ENCODE results near the gene CCNF.

The CCNF gene

DNA sequence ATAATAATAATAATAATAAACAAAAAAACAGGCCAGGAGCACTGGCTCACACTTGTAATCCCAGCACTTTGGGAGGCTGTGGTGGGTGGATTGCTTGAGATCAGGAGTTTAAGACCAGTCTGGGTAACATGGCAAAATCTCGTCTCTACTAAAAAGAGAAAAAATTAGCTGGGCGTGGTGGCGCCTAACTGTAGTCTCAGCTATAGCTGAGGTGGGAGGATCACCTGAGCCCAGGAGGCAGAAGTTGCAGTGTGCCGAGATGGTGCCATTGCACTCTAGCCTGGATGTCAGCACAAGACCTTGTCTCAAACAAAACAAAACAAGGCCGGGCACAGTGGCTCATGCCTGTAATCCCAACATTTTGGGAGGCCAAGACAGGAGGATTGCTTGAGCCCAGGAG is 65.8 kb downstream of the CCNF start:
- no peak overlapping the region for H3K27ac ChIP-seq
- peaks cover 0 to 22% (median 4%) of the 10 kb centered on the region in 3 donors for H3K36me3 ChIP-seq
- intact Hi-C loops (cut with DNase I; ENCODE audit: low total_unique reads), result no loop called here

GRCh38 chr16:2496223-2497115 is 67.2 kb downstream of the CCNF start:
- H3K27me3 ChIP-seq, result no peaks in the 10 kb centered on the region
- H3K4me1 ChIP-seq, result peaks cover 0 to 52% (median 15%) of the 10 kb centered on the region in 4 donors
- no peak for DNase-seq
- no peak for TF ChIP-seq CTCF (IDR thresholded peaks at IDR 0.05)
- no peak overlapping the region for H3K27ac ChIP-seq
- no peaks in the 10 kb centered on the region for H3K9me3 ChIP-seq
- peaks cover 0 to 22% (median 4%) of the 10 kb centered on the region in 3 donors for H3K36me3 ChIP-seq
- intact Hi-C loops (cut with DNase I; ENCODE audit: low total_unique reads), result no loop called here
- no peak overlapping the region for H3K4me3 ChIP-seq

More for the DNA sequence above, 65.8 kb downstream of the CCNF start:
- H3K9me3 ChIP-seq, result no peaks in the 10 kb centered on the region
- no peak for DNase-seq
- H3K4me1 ChIP-seq, result peaks cover 0 to 40% (median 11%) of the 10 kb centered on the region in 4 donors
- TF ChIP-seq CTCF (IDR thresholded peaks at IDR 0.05), result no peak
- H3K4me3 ChIP-seq, result no peak overlapping the region
- no peaks in the 10 kb centered on the region for H3K27me3 ChIP-seq

DNA sequence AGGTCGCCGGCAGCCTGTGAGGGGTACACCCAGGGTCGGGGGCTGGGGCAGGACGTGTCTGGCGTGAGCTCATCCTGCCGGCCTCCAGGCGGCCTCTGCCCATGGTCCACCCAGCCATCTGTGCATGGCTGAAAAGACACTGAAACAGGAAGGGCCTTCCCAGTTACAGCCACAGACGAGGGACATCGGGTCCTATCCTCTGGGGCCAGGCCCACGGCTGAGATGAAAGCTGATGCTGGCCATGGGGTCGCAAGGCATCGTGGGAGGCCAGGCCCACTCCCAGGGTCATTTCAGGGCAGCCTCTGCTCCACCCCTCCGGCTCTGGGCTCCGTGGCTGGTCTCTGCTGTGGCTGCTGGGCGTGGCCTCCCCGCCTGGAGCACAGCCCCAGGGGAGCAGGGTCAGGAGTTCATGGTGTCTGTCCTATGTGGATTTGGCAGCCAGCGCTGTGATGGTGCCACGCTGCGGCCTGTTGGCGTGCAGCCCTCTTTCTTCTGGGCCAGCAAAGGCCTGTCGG is 67.9 kb downstream of the CCNF start:
- Histone ChIP-seq H3K36me3 (peaks cover 0 to 22% (median 4%) of the 10 kb centered on the region in 3 donors), H3K27ac (no peak overlapping the region), H3K27me3 (no peaks in the 10 kb centered on the region), H3K9me3 (no peaks in the 10 kb centered on the region), H3K4me1 (peaks cover 0 to 59% (median 19%) of the 10 kb centered on the region in 4 donors), H3K4me3 (no peak overlapping the region)
- intact Hi-C loops (cut with DNase I; ENCODE audit: low total_unique reads), result no loop called here
- no peak for DNase-seq
- TF ChIP-seq CTCF (IDR thresholded peaks at IDR 0.05), result no peak

DNA sequence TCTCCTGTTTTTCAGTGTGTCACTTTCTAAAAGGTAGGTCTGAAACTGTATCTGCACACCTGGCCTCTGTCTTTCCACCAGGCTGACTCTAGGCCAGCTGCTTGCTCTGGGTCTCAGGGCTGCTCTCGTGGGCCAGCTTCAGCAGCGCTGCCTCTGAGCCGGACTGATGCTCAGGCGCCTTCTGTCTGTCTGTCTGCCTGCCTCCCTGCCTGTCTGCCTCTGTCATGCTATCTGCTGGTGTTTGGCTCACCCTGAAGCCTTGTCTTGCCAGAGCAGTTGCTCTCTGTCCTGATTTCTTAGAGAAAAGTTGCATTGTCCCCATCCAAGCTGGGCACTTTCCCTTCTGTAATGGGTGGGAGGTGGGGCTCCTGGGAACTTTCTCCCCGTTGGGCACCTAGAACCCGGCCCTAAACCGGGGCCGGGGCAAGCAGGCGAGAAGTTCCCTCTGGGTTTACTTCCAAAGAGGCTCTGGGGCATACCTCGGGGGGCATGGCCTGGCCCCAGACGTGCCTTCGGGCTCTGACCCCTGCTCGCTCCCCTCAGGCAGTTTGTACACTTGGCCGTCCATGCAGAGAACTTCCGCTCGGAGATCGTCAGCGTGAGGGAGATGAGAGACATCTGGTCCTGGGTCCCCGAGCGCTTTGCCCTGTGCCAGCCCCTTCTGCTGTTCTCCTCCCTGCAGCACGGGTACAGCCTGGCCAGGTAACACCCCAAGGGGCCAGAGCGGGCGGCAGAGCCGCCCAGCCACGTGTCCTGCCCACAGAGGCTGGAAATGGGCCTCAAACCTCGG is 68.6 kb downstream of the CCNF start:
- TF ChIP-seq CTCF (IDR thresholded peaks at IDR 0.05), result no peak
- H3K4me1 ChIP-seq, result peaks cover 0 to 59% (median 19%) of the 10 kb centered on the region in 4 donors
- no peak for DNase-seq
- no peak overlapping the region for H3K27ac ChIP-seq
- intact Hi-C loops (cut with DNase I; ENCODE audit: low total_unique reads), result no loop called here
- H3K4me3 ChIP-seq, result no peak overlapping the region
- H3K36me3 ChIP-seq, result peaks cover 0 to 22% (median 4%) of the 10 kb centered on the region in 3 donors
- H3K27me3 ChIP-seq, result no peaks in the 10 kb centered on the region
- H3K9me3 ChIP-seq, result no peaks in the 10 kb centered on the region

DNA sequence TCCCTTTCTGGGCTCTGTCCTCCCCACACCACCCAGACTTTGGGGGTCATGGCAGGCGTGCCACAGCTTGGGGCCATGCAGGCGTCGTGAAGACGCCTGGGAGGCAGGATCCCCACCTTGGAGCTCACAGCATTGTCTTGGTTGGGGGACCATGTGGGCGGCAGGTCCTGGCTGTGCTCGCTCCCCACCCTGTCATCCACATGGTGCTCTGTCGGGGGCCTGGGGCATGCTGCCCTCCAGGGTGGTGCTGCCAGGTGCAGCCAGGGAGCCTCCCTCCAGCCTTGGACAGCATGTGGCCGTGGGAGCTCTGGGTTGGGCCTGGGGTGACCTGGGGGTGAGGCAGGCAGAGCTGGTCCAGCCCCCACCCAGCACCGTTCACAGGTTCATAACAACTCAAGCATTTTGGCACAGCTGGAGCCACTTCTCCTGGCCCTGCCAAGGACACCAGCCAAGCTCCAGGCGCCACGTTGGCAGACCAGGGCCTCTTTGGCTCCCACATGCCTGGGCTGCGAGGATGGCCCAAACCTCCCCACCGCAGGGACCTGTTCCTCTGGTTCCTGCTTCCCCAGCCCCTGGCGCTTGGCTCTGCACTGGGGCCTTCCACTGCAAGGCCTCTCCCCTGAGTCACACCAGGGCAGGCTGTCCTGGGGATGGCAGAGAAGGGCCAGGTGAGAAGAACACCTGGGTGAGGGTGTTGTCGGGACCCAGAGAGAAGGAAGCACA is 69.4 kb downstream of the CCNF start:
- H3K27ac ChIP-seq, result no peak overlapping the region
- no peak overlapping the region for H3K4me3 ChIP-seq
- DNase-seq, result no peak
- TF ChIP-seq CTCF (IDR thresholded peaks at IDR 0.05), result no peak
- peaks cover 0 to 22% (median 4%) of the 10 kb centered on the region in 3 donors for H3K36me3 ChIP-seq
- H3K9me3 ChIP-seq, result no peaks in the 10 kb centered on the region
- H3K27me3 ChIP-seq, result no peaks in the 10 kb centered on the region
- intact Hi-C loops (cut with DNase I; ENCODE audit: low total_unique reads), result no loop called here
- peaks cover 0 to 59% (median 19%) of the 10 kb centered on the region in 4 donors for H3K4me1 ChIP-seq
